Measurements from ENCODE around the gene ATP2B2. TPM values are rescaled to one million over a fixed set of nuclear protein-coding genes. Genes with fewer than 3 reads are reported as not detected.

Gene ATP2B2
- total RNA-seq, 1 experiment from 2014 or later = 0.21 TPM

- no peaks in the 10 kb centered on the region for H3K27me3 ChIP-seq (ENCODE audit: control insufficient read depth, insufficient read depth, low read length)
- DNase-seq = no peak
- no peak overlapping the region for H3K4me3 ChIP-seq (ENCODE audit: insufficient read depth, low read depth, low read length)
- H3K36me3 ChIP-seq (replicated peaks; ENCODE audit: control insufficient read depth, insufficient read depth, low read length) = no peaks in the 10 kb centered on the region
These were observed 5.5 kb upstream of the ATP2B2 start for GRCh38 chr3:10510743-10511432.

GRCh38 chr3:10510086-10510742 lies 4.8 kb upstream of the ATP2B2 start:
- peaks cover 1% of the 10 kb centered on the region; the same call in 1 of the 2 replicates for H3K27me3 ChIP-seq (ENCODE audit: control insufficient read depth, insufficient read depth, low read length)
- H3K4me3 ChIP-seq (ENCODE audit: insufficient read depth, low read depth, low read length) = no peak overlapping the region
- H3K36me3 ChIP-seq (replicated peaks; ENCODE audit: control insufficient read depth, insufficient read depth, low read length) = no peaks in the 10 kb centered on the region
- no peak for DNase-seq

- no peak overlapping the region for H3K4me3 ChIP-seq (ENCODE audit: insufficient read depth, low read depth, low read length)
- DNase-seq = no peak
- H3K36me3 ChIP-seq (replicated peaks; ENCODE audit: control insufficient read depth, insufficient read depth, low read length) = no peaks in the 10 kb centered on the region
These were observed 3.9 kb upstream of the ATP2B2 start for GRCh38 chr3:10509325-10509724.

GRCh38 chr3:10508619-10509260 lies 3.4 kb upstream of the ATP2B2 start:
- no peak for DNase-seq
- no peak overlapping the region for H3K4me3 ChIP-seq (ENCODE audit: insufficient read depth, low read depth, low read length)
- H3K27me3 ChIP-seq (ENCODE audit: control insufficient read depth, insufficient read depth, low read length) = peaks cover 8% of the 10 kb centered on the region
- H3K36me3 ChIP-seq (replicated peaks; ENCODE audit: control insufficient read depth, insufficient read depth, low read length) = no peaks in the 10 kb centered on the region

More at GRCh38 chr3:10509325-10509724, 3.9 kb upstream of the ATP2B2 start:
- peaks cover 8% of the 10 kb centered on the region for H3K27me3 ChIP-seq (ENCODE audit: control insufficient read depth, insufficient read depth, low read length)

- DNase-seq = no peak
- no peak overlapping the region for H3K4me3 ChIP-seq (ENCODE audit: insufficient read depth, low read depth, low read length)
- peaks cover 8% of the 10 kb centered on the region for H3K27me3 ChIP-seq (ENCODE audit: control insufficient read depth, insufficient read depth, low read length)
- H3K36me3 ChIP-seq (replicated peaks; ENCODE audit: control insufficient read depth, insufficient read depth, low read length) = no peaks in the 10 kb centered on the region
These were observed 2.8 kb upstream of the ATP2B2 start for GRCh38 chr3:10508235-10508618.

- Histone ChIP-seq H3K36me3 (replicated peaks; ENCODE audit: control insufficient read depth, insufficient read depth, low read length) (no peaks in the 10 kb centered on the region), H3K4me3 (ENCODE audit: insufficient read depth, low read depth, low read length) (no peak overlapping the region), H3K27me3 (ENCODE audit: control insufficient read depth, insufficient read depth, low read length) (peaks cover 8% of the 10 kb centered on the region)
- no peak for DNase-seq
These were observed 1.9 kb upstream of the ATP2B2 start for GRCh38 chr3:10507331-10507730.

GRCh38 chr3:10506696-10507095 lies 1.3 kb upstream of the ATP2B2 start:
- peaks cover 8% of the 10 kb centered on the region for H3K27me3 ChIP-seq (ENCODE audit: control insufficient read depth, insufficient read depth, low read length)
- no peaks in the 10 kb centered on the region for H3K36me3 ChIP-seq (replicated peaks; ENCODE audit: control insufficient read depth, insufficient read depth, low read length)
- no peak overlapping the region for H3K4me3 ChIP-seq (ENCODE audit: insufficient read depth, low read depth, low read length)
- DNase-seq = no peak

- Histone ChIP-seq H3K36me3 (replicated peaks; ENCODE audit: control insufficient read depth, insufficient read depth, low read length) (no peaks in the 10 kb centered on the region), H3K4me3 (ENCODE audit: insufficient read depth, low read depth, low read length) (peak overlapping the region; percentile 25; the same call in 1 of the 2 replicates), H3K27me3 (ENCODE audit: control insufficient read depth, insufficient read depth, low read length) (peaks cover 8% of the 10 kb centered on the region)
- DNase-seq = peak; percentile 82
These were observed 602 bp upstream of the ATP2B2 start for GRCh38 chr3:10505791-10506585.

GRCh38 chr3:10504171-10505049 lies 976 bp downstream of the ATP2B2 start:
- Histone ChIP-seq H3K4me3 (ENCODE audit: insufficient read depth, low read depth, low read length) (no peak overlapping the region; the same call in 1 of the 2 replicates), H3K27me3 (ENCODE audit: control insufficient read depth, insufficient read depth, low read length) (peaks cover 8% of the 10 kb centered on the region), H3K36me3 (replicated peaks; ENCODE audit: control insufficient read depth, insufficient read depth, low read length) (no peaks in the 10 kb centered on the region)
- DNase-seq = peak; percentile 57

GRCh38 chr3:10503217-10503796 lies 2.1 kb downstream of the ATP2B2 start:
- peaks cover 8% of the 10 kb centered on the region for H3K27me3 ChIP-seq (ENCODE audit: control insufficient read depth, insufficient read depth, low read length)

GRCh38 chr3:10502185-10502880 lies 3.1 kb downstream of the ATP2B2 start:
- Histone ChIP-seq H3K27me3 (ENCODE audit: control insufficient read depth, insufficient read depth, low read length) (peaks cover 8% of the 10 kb centered on the region), H3K36me3 (replicated peaks; ENCODE audit: control insufficient read depth, insufficient read depth, low read length) (no peaks in the 10 kb centered on the region), H3K4me3 (ENCODE audit: insufficient read depth, low read depth, low read length) (no peak overlapping the region)
- no peak for DNase-seq

More at GRCh38 chr3:10503217-10503796, 2.1 kb downstream of the ATP2B2 start:
- Histone ChIP-seq H3K36me3 (replicated peaks; ENCODE audit: control insufficient read depth, insufficient read depth, low read length) (no peaks in the 10 kb centered on the region), H3K4me3 (ENCODE audit: insufficient read depth, low read depth, low read length) (no peak overlapping the region)
- DNase-seq = no peak

GRCh38 chr3:10501664-10502052 lies 3.7 kb downstream of the ATP2B2 start:
- Histone ChIP-seq H3K27me3 (ENCODE audit: control insufficient read depth, insufficient read depth, low read length) (peaks cover 8% of the 10 kb centered on the region), H3K4me3 (ENCODE audit: insufficient read depth, low read depth, low read length) (no peak overlapping the region), H3K36me3 (replicated peaks; ENCODE audit: control insufficient read depth, insufficient read depth, low read length) (no peaks in the 10 kb centered on the region)
- DNase-seq = no peak

All from H7 (cell line).